ENCODE measurements around the gene FKBP7.

The FKBP7 gene

GRCh38 chr2:178480227-178481181 is 2.1 kb upstream of the FKBP7 start, which contains the start of gene PLEKHA3:
PLEKHA3 (plus strand) TSS chr2:178480457; CDS start chr2:178480870, 413 bp downstream.
- TF ChIP-seq CTCF (IDR thresholded peaks at IDR 0.05) = no peak

GRCh38 chr2:178479758-178480226 is 1.4 kb upstream of the FKBP7 start:
- no peak for TF ChIP-seq CTCF (IDR thresholded peaks at IDR 0.05)

GRCh38 chr2:178479275-178479616 is 846 bp upstream of the FKBP7 start:
- peak; percentile 3; the same call in 1 of the 2 replicates for TF ChIP-seq CTCF (IDR thresholded peaks at IDR 0.05)

GRCh38 chr2:178478130-178478438 is 316 bp downstream of the FKBP7 start:
- no peak for TF ChIP-seq CTCF (IDR thresholded peaks at IDR 0.05)

GRCh38 chr2:178477443-178478129 is 814 bp downstream of the FKBP7 start:
- no peak for TF ChIP-seq CTCF (IDR thresholded peaks at IDR 0.05)

GRCh38 chr2:178476477-178476876 is 1.9 kb downstream of the FKBP7 start:
- TF ChIP-seq CTCF (IDR thresholded peaks at IDR 0.05) = no peak

GRCh38 chr2:178474560-178474959 is 3.8 kb downstream of the FKBP7 start:
- no peak for TF ChIP-seq CTCF (IDR thresholded peaks at IDR 0.05)

Measured in LNCAP (cell line).